Cardiac fibroblast (primary cell): ENCODE results near the gene STK32C.

Experiments
- DNase-seq, 2 donors: peaks; one replicate each; pipeline versions ENCODE4 v3.0.0 to v3.0.0-alpha.2; 2010; ENCODE audit warnings: low read depth in 2 of 2
- H3K4me3 ChIP-seq, 2 donors: replicated peaks in 1 of 2; 1 replicate in 1 of 2; 2 replicates in 1 of 2; pipeline ENCODE4 v1.5.1; 2011; ENCODE audit warnings: low read depth in 2 of 2, low read length in 2 of 2, mild to moderate bottlenecking in 2 of 2, moderate library complexity in 1 of 2
- TF ChIP-seq, protein P1 (sequence below): IDR thresholded peaks from one replicate; pipeline ENCODE4 v1.5.1; 2011; ENCODE audit warnings: low read depth, mild to moderate bottlenecking, low read length, inconsistent platforms

The STK32C gene

DNA sequence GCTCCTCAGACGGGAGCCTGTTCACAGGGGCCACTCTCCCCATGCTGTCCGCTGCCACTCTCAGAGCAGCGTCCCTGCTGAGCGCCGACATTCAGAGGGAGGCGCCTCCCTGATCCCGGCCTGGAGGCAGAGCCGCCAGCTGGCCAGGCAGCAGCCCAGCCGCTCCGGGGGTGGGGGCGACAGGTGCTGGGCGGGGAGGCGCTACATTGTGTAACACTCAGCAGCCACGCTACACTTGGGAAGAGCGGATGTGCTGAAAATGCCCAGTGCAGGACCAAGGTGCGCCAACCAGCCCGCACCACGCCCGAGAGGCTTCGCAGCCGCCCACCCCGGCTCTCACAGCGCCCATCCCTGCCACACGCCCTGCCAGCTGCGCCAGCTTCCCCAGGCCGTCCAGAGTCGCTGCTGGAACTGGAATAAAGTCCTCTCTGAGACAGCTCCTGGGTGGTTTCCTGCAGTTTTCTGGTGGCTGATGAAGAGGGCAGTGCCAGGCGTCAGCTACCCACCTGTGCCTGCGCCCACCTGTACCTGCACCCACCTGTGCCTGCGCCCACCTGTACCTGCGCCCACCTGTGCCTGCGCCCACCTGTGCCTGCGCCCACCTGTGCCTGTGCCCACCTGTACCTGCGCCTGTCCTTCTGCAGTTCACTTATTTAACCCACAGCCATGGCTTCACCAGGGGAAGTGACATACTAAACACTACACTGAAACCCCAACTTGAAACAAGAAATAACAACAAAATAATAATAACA, 25.7 kb downstream of the STK32C start:
- DNase-seq, result no peak
- no peak overlapping the region for H3K4me3 ChIP-seq
- TF ChIP-seq, protein P1, sequence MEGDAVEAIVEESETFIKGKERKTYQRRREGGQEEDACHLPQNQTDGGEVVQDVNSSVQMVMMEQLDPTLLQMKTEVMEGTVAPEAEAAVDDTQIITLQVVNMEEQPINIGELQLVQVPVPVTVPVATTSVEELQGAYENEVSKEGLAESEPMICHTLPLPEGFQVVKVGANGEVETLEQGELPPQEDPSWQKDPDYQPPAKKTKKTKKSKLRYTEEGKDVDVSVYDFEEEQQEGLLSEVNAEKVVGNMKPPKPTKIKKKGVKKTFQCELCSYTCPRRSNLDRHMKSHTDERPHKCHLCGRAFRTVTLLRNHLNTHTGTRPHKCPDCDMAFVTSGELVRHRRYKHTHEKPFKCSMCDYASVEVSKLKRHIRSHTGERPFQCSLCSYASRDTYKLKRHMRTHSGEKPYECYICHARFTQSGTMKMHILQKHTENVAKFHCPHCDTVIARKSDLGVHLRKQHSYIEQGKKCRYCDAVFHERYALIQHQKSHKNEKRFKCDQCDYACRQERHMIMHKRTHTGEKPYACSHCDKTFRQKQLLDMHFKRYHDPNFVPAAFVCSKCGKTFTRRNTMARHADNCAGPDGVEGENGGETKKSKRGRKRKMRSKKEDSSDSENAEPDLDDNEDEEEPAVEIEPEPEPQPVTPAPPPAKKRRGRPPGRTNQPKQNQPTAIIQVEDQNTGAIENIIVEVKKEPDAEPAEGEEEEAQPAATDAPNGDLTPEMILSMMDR, result no peak

DNA sequence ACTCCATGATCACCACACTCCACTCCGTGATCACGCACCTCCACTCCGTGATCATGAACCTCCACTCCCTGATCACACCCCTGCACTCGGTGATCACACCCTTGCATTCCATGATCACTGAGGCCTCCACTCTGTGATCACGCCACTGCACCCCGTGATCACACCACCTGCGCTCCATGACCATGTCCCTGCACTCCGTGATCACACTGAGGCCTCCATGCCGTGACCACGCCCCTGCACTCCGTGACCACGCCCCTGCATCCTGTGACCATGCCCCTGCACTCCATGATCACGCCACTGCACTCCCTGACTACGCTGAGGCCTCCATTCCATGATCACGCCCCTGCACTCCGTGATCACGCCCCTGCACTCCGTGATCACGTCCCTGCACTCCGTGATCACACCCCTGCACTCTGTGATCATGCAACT, 27.1 kb downstream of the STK32C start:
- no peak for DNase-seq
- no peak overlapping the region for H3K4me3 ChIP-seq
- TF ChIP-seq, protein P1, result no peak

DNA sequence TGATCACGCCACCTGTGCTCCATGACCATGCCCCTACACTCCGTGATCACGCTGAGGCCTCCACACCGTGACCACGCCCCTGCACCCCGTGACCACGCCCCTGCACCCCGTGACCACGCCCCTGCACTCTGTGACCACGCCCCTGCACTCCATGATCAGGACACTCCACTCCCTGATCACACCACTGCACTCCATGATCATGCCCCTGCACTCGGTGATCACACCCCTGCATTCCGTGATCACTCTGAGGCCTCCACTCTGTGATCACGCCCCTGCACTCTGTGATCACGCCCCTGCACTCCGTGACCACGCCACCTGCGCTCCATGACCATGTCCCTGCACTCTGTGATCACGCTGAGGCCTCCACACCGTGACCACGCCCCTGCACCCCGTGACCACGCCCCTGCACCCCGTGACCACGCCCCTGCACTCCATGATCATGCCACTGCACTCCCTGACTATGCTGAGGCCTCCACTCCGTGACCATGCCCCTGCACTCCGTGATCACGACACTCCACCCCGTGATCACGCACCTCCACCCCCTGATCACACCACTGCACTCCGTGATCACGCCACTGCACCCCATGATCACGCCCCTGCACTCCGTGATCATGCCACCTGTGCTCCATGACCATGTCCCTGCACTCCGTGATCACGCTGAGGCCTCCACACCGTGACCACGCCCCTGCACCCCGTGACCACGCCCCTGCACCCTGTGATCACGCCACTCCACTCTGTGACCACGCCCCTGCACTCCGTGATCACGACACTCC, 27.7 kb downstream of the STK32C start:
- TF ChIP-seq, protein P1, result no peak
- no peak for DNase-seq
- H3K4me3 ChIP-seq, result no peak overlapping the region

DNA sequence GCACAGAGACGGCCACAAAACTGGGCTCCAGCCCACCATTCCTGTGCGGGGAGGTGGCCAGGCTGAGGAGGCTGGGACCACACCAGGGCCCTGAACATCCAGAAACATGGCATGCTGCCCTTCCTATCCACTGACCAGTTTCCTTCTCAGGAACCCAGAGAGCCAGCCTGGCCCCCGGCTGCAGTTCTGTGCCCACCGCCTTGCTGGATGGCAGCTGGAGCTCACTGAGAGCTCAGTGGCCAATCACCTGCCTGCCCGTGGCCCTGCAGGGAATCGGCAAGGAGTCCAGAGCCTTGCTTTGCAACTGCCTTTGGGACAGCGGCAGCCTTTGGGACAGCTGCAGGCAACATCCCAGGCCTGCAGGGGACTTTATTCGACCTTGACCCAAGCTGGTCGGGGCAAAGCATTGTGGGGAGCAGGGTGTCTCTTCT, 30.4 kb downstream of the STK32C start:
- no peak overlapping the region for H3K4me3 ChIP-seq
- no peak for DNase-seq
- TF ChIP-seq, protein P1, result no peak

DNA sequence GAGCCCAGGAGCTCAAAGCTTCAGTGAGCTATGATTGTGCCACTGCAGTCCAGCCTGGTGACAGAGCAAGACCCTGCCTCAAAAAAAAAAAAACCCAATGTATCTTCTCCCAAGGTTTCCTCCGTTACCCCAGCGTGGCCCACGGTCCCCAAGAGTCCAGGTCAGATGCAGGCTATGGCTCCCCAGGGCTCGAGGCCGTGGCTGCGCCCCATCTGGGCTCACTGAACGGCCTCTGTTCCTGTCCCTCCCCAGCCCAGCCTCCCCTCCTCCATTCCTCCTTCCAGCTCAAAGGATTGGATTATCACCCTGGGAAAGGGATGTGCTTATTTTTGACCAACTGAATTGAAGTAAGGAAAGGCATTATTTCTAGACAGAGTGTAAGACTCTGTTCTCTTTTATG, 31.0 kb downstream of the STK32C start:
- TF ChIP-seq, protein P1, result no peak
- DNase-seq, result no peak
- no peak overlapping the region for H3K4me3 ChIP-seq

DNA sequence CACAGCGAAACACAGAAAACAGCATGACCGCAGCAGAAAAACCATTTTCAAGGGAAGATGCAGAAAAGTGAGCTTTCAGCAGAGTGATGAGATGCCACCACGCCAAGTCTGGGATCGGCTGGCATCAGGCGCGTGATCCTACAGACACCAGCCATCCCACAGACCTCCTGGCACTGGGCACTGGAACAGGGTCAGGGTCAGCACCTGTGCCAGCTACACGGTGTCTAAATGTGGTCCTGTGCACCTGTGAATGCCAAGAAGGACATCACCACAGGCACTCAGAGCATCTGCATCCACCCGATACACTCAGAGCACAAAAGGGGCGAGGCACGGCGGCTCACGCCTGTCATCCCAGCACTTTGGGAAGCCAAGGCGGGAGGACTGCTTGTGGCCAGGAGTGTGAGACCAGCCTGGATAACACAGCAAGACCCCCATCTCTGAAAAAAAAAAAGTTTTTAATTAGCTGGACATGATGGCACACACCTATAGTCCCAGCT, 31.5 kb downstream of the STK32C start:
- TF ChIP-seq, protein P1, result no peak
- H3K4me3 ChIP-seq, result no peak overlapping the region
- DNase-seq, result no peak
